GM13977 (cell line): Measurements from ENCODE around the gene NELFB.

Experiments
- DNase-seq: peaks from one replicate; pipeline ENCODE4 v3.0.0; 2012; ENCODE audit warnings: low spot score
- in situ Hi-C: fragments of 300-500 bp; cut with MboI; formaldehyde crosslinking; loops from one replicate; pipeline ENCODE4 v1.12.0; 2022; ENCODE audit warnings: low sequenced_read_pairs, low pct_unique_long_range_greater_than_20kb, mixed read lengths, inconsistent platforms; ENCODE audit not compliant: unreplicated experiment
- TF ChIP-seq, protein P1 (sequence below): IDR thresholded peaks from 2 replicates; pipeline ENCODE4 v1.5.1; 2012; ENCODE audit warnings: mild to moderate bottlenecking, control low read depth; ENCODE audit not compliant: insufficient read depth; ENCODE audit errors: extremely low read depth, missing control alignments

NELFB gene

GRCh38 chr9:137266162-137266527, 11.0 kb downstream of the NELFB start:
- in situ Hi-C loops: no loop called here
- DNase-seq: no peak
- TF ChIP-seq, protein P1, sequence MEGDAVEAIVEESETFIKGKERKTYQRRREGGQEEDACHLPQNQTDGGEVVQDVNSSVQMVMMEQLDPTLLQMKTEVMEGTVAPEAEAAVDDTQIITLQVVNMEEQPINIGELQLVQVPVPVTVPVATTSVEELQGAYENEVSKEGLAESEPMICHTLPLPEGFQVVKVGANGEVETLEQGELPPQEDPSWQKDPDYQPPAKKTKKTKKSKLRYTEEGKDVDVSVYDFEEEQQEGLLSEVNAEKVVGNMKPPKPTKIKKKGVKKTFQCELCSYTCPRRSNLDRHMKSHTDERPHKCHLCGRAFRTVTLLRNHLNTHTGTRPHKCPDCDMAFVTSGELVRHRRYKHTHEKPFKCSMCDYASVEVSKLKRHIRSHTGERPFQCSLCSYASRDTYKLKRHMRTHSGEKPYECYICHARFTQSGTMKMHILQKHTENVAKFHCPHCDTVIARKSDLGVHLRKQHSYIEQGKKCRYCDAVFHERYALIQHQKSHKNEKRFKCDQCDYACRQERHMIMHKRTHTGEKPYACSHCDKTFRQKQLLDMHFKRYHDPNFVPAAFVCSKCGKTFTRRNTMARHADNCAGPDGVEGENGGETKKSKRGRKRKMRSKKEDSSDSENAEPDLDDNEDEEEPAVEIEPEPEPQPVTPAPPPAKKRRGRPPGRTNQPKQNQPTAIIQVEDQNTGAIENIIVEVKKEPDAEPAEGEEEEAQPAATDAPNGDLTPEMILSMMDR: no peak

GRCh38 chr9:137266585-137267453, 11.7 kb downstream of the NELFB start:
- in situ Hi-C loops: no loop called here
- TF ChIP-seq, protein P1: no peak
- no peak for DNase-seq

DNA sequence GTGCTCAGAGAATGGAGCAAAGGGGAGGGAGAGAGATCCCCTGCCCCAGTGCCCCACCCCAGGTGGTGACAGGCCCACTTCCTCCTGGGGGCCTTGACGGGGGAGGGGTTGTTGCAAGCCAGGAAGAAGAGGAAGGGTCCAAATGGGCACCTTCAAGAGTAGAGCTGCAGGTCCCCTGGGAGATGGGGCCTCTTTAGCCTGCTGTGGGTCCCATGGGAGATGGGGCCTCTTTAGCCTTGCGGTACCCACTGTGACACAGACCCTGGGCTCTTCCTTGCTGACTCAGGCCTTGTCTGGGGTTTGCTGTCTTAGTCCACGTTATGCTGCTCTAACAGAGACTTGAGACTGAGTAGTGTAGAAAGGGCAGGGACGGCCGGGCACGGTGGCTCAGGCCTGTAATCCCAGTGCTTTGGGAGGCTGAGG, 12.8 kb downstream of the NELFB start:
- in situ Hi-C loops: no loop called here
- TF ChIP-seq, protein P1: no peak
- DNase-seq: no peak

- no peak for DNase-seq
- in situ Hi-C loops: no loop called here
- TF ChIP-seq, protein P1: no peak
Observed at GRCh38 chr9:137268538-137269201, 13.5 kb downstream of the NELFB start.

DNA sequence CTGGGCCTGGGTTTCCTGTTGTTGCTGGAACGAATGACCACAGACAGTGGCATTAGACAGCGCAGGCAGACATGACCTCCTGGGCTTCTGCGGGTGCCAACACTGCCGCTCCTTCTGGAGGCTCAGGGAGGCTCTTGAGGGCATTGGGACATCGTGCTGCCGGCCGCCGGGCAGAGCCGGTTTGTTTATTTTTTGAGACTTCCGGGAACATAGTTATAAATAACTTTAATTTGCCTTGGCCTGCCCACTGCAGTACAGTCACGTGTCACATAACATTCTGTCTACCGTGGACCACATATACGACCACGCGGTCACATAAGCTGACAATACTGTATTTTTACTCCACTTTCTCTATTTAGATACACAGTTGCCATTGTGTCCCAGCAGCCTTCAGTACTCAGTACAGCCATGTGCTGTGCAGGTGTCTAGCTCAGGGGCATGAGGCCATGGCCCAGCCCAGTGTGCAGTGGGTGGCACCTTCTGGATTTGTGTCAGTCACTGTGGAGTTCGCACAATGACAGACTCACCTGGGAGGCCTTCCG, 14.2 kb downstream of the NELFB start:
- TF ChIP-seq, protein P1: no peak
- no peak for DNase-seq

DNA sequence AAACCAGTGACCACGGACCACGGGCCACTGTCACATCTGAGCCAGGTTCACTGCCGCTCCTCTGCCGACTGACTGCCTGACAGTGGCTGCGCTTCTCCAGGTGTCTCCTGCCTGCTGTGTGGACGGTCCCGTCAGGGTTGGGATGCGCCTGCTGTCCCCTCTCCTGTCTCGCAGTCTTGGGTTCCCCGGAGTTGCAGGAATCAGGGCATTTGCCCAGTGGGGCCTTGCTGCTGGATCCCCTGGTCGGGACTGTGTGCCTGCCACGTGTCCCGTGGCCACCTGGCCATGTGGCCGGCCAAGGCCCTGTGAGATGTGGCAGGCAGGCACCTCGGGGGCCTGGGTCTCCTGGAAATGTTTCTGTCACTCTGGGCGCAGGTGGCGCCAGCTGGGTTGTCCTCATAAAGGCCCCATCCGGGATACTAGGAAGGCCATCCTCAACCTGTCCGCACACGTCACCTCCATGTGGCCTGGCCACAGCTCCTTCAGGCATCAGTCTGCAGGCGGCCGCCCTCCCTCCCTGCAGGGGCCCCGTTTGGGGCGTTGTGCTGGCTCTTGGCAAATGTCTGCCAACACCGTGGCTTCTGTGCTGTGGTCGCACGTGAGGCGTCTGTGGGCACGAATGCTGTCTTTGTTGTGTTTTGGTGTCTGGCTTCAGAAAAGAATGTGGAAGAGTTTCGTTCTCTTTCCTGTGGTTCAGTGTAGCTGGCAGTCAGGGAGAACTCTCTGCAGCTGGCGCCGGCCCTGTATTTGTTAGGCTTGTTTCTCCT, 16.0 kb downstream of the NELFB start:
- in situ Hi-C loops: no loop called here
- DNase-seq: no peak
- TF ChIP-seq, protein P1: no peak

More for the DNA sequence above, 14.2 kb downstream of the NELFB start:
- in situ Hi-C loops: no loop called here
